ENCODE measurements around the gene LRBA.

LRBA gene

GRCh38 chr4:150325872-150326271 lies 689.2 kb downstream of the LRBA start:
- no peaks in the 10 kb centered on the region for H3K79me1 ChIP-seq (ENCODE audit: low read depth, low read length)
- H2AFZ ChIP-seq (ENCODE audit: low read length): no peak overlapping the region
- no peak overlapping the region for H4K91ac ChIP-seq (ENCODE audit: low read depth, low read length, poor library complexity)
- no peak overlapping the region for H2BK15ac ChIP-seq (ENCODE audit: low read length)
- DNase-seq (ENCODE audit: low spot score): no peak
- no peak overlapping the region for H3K4ac ChIP-seq (ENCODE audit: low read length)
- no peak overlapping the region for H2AK5ac ChIP-seq (ENCODE audit: low read depth, low read length)
- H3K27me3 ChIP-seq (ENCODE audit: control insufficient read depth in 3 of 3, insufficient read depth in 3 of 3, low read depth in 1 of 3, low read length in 3 of 3): no peaks in the 10 kb centered on the region
- peaks cover 4 to 10% of the 10 kb centered on the region in 2 donors for H3K4me1 ChIP-seq (ENCODE audit: control insufficient read depth in 2 of 2, insufficient read depth in 1 of 2, low read depth in 1 of 2, low read length in 2 of 2)
- H2BK12ac ChIP-seq (ENCODE audit: low read length): no peak overlapping the region
- no peak overlapping the region for H3K4me2 ChIP-seq (ENCODE audit: insufficient read depth, low read length, poor library complexity, severe bottlenecking)
- H3K14ac ChIP-seq (ENCODE audit: low read length): no peak overlapping the region
- no peaks in the 10 kb centered on the region for H3K9me3 ChIP-seq (replicated peaks in 1 of 2; ENCODE audit: control insufficient read depth in 2 of 2, insufficient read depth in 1 of 2, low read depth in 1 of 2, low read length in 2 of 2)
- WGBS, 2 donors (ENCODE audit: extremely low coverage in 2 of 2, insufficient read length in 2 of 2, insufficient replicate concordance in 1 of 2): no CpG with 5 or more reads among the region's 2 CpGs
- H3K9ac ChIP-seq (ENCODE audit: low read depth, low read length, poor library complexity): no peak overlapping the region
- no peak overlapping the region for H2BK120ac ChIP-seq (ENCODE audit: low read depth, low read length)
- no peak overlapping the region for H3K18ac ChIP-seq (ENCODE audit: low read length)
- H3K4me3 ChIP-seq (ENCODE audit: low read length in 2 of 2): no peak overlapping the region
- H2BK5ac ChIP-seq (ENCODE audit: low read length): no peak overlapping the region
- H3K36me3 ChIP-seq (replicated peaks in 1 of 2; ENCODE audit: control insufficient read depth in 2 of 2, insufficient read depth in 2 of 2, low read length in 2 of 2): no peaks in the 10 kb centered on the region
- no peak overlapping the region for H3K23ac ChIP-seq (ENCODE audit: low read depth, low read length, poor library complexity)
- no peak overlapping the region for H3K27ac ChIP-seq (replicated peaks; ENCODE audit: low read length)
- H4K8ac ChIP-seq (ENCODE audit: low read depth, low read length): no peak overlapping the region

- Histone ChIP-seq H3K14ac (ENCODE audit: low read length) (no peak overlapping the region), H3K27ac (replicated peaks; ENCODE audit: low read length) (no peak overlapping the region), H3K36me3 (replicated peaks in 1 of 2; ENCODE audit: control insufficient read depth in 2 of 2, insufficient read depth in 2 of 2, low read length in 2 of 2) (no peaks in the 10 kb centered on the region), H3K4me2 (ENCODE audit: insufficient read depth, low read length, poor library complexity, severe bottlenecking) (no peak overlapping the region), H3K4me3 (ENCODE audit: low read length in 2 of 2) (no peak overlapping the region), H2BK12ac (ENCODE audit: low read length) (no peak overlapping the region), H3K4ac (ENCODE audit: low read length) (no peak overlapping the region), H4K8ac (ENCODE audit: low read depth, low read length) (no peak overlapping the region), H3K18ac (ENCODE audit: low read length) (no peak overlapping the region), H2AFZ (ENCODE audit: low read length) (no peak overlapping the region), H2BK120ac (ENCODE audit: low read depth, low read length) (no peak overlapping the region), H3K23ac (ENCODE audit: low read depth, low read length, poor library complexity) (no peak overlapping the region), H2BK15ac (ENCODE audit: low read length) (no peak overlapping the region), H3K4me1 (ENCODE audit: control insufficient read depth in 2 of 2, insufficient read depth in 1 of 2, low read depth in 1 of 2, low read length in 2 of 2) (peaks cover 4 to 8% of the 10 kb centered on the region in 2 donors), H4K91ac (ENCODE audit: low read depth, low read length, poor library complexity) (no peak overlapping the region), H3K79me1 (ENCODE audit: low read depth, low read length) (no peaks in the 10 kb centered on the region), H2BK5ac (ENCODE audit: low read length) (no peak overlapping the region), H3K9ac (ENCODE audit: low read depth, low read length, poor library complexity) (no peak overlapping the region), H3K9me3 (replicated peaks in 1 of 2; ENCODE audit: control insufficient read depth in 2 of 2, insufficient read depth in 1 of 2, low read depth in 1 of 2, low read length in 2 of 2) (no peaks in the 10 kb centered on the region), H2AK5ac (ENCODE audit: low read depth, low read length) (no peak overlapping the region), H3K27me3 (ENCODE audit: control insufficient read depth in 3 of 3, insufficient read depth in 3 of 3, low read depth in 1 of 3, low read length in 3 of 3) (no peaks in the 10 kb centered on the region)
- no peak for DNase-seq (ENCODE audit: low spot score)
- no CpG with 5 or more reads among the region's 7 CpGs for WGBS, 2 donors (ENCODE audit: extremely low coverage in 2 of 2, insufficient read length in 2 of 2, insufficient replicate concordance in 1 of 2)
Observed at GRCh38 chr4:150323406-150324325, 691.4 kb downstream of the LRBA start.

GRCh38 chr4:150322646-150323045 lies 692.4 kb downstream of the LRBA start:
- H3K79me1 ChIP-seq (ENCODE audit: low read depth, low read length): no peaks in the 10 kb centered on the region
- H3K9me3 ChIP-seq (replicated peaks in 1 of 2; ENCODE audit: control insufficient read depth in 2 of 2, insufficient read depth in 1 of 2, low read depth in 1 of 2, low read length in 2 of 2): no peaks in the 10 kb centered on the region
- no peak overlapping the region for H3K4ac ChIP-seq (ENCODE audit: low read length)
- no peaks in the 10 kb centered on the region for H3K36me3 ChIP-seq (replicated peaks in 1 of 2; ENCODE audit: control insufficient read depth in 2 of 2, insufficient read depth in 2 of 2, low read length in 2 of 2)
- no peak overlapping the region for H3K23ac ChIP-seq (ENCODE audit: low read depth, low read length, poor library complexity)
- no peak overlapping the region for H2AK5ac ChIP-seq (ENCODE audit: low read depth, low read length)
- H3K27ac ChIP-seq (replicated peaks; ENCODE audit: low read length): no peak overlapping the region
- no peak overlapping the region for H3K4me3 ChIP-seq (ENCODE audit: low read length in 2 of 2)
- no peak overlapping the region for H3K4me2 ChIP-seq (ENCODE audit: insufficient read depth, low read length, poor library complexity, severe bottlenecking)
- no peak overlapping the region for H2BK12ac ChIP-seq (ENCODE audit: low read length)
- no peak for DNase-seq (ENCODE audit: low spot score)
- H2BK5ac ChIP-seq (ENCODE audit: low read length): no peak overlapping the region
- no peak overlapping the region for H3K9ac ChIP-seq (ENCODE audit: low read depth, low read length, poor library complexity)
- no CpG with 5 or more reads among the region's 4 CpGs for WGBS, 2 donors (ENCODE audit: extremely low coverage in 2 of 2, insufficient read length in 2 of 2, insufficient replicate concordance in 1 of 2)
- no peak overlapping the region for H2BK15ac ChIP-seq (ENCODE audit: low read length)
- no peak overlapping the region for H4K8ac ChIP-seq (ENCODE audit: low read depth, low read length)
- H3K4me1 ChIP-seq (ENCODE audit: control insufficient read depth in 2 of 2, insufficient read depth in 1 of 2, low read depth in 1 of 2, low read length in 2 of 2): peaks cover 4 to 8% of the 10 kb centered on the region in 2 donors
- no peak overlapping the region for H2BK120ac ChIP-seq (ENCODE audit: low read depth, low read length)
- H3K27me3 ChIP-seq (ENCODE audit: control insufficient read depth in 3 of 3, insufficient read depth in 3 of 3, low read depth in 1 of 3, low read length in 3 of 3): no peaks in the 10 kb centered on the region
- H2AFZ ChIP-seq (ENCODE audit: low read length): no peak overlapping the region
- no peak overlapping the region for H4K91ac ChIP-seq (ENCODE audit: low read depth, low read length, poor library complexity)
- no peak overlapping the region for H3K18ac ChIP-seq (ENCODE audit: low read length)
- H3K14ac ChIP-seq (ENCODE audit: low read length): no peak overlapping the region

- Histone ChIP-seq H3K4me2 (ENCODE audit: insufficient read depth, low read length, poor library complexity, severe bottlenecking) (no peak overlapping the region), H3K27me3 (ENCODE audit: control insufficient read depth in 3 of 3, insufficient read depth in 3 of 3, low read depth in 1 of 3, low read length in 3 of 3) (no peaks in the 10 kb centered on the region), H2AK5ac (ENCODE audit: low read depth, low read length) (no peak overlapping the region), H2BK12ac (ENCODE audit: low read length) (no peak overlapping the region), H4K91ac (ENCODE audit: low read depth, low read length, poor library complexity) (no peak overlapping the region), H3K4me3 (ENCODE audit: low read length in 2 of 2) (no peak overlapping the region), H2BK120ac (ENCODE audit: low read depth, low read length) (no peak overlapping the region), H3K4ac (ENCODE audit: low read length) (no peak overlapping the region), H3K14ac (ENCODE audit: low read length) (no peak overlapping the region), H3K4me1 (ENCODE audit: control insufficient read depth in 2 of 2, insufficient read depth in 1 of 2, low read depth in 1 of 2, low read length in 2 of 2) (peaks cover 4 to 8% of the 10 kb centered on the region in 2 donors), H3K23ac (ENCODE audit: low read depth, low read length, poor library complexity) (no peak overlapping the region), H3K9me3 (replicated peaks in 1 of 2; ENCODE audit: control insufficient read depth in 2 of 2, insufficient read depth in 1 of 2, low read depth in 1 of 2, low read length in 2 of 2) (no peaks in the 10 kb centered on the region), H3K27ac (replicated peaks; ENCODE audit: low read length) (no peak overlapping the region), H4K8ac (ENCODE audit: low read depth, low read length) (no peak overlapping the region), H2AFZ (ENCODE audit: low read length) (no peak overlapping the region), H3K79me1 (ENCODE audit: low read depth, low read length) (no peaks in the 10 kb centered on the region), H3K18ac (ENCODE audit: low read length) (no peak overlapping the region), H2BK15ac (ENCODE audit: low read length) (no peak overlapping the region), H3K9ac (ENCODE audit: low read depth, low read length, poor library complexity) (no peak overlapping the region), H3K36me3 (replicated peaks in 1 of 2; ENCODE audit: control insufficient read depth in 2 of 2, insufficient read depth in 2 of 2, low read length in 2 of 2) (no peaks in the 10 kb centered on the region), H2BK5ac (ENCODE audit: low read length) (no peak overlapping the region)
- DNase-seq (ENCODE audit: low spot score): no peak
- no CpG with 5 or more reads among the region's 3 CpGs for WGBS, 2 donors (ENCODE audit: extremely low coverage in 2 of 2, insufficient read length in 2 of 2, insufficient replicate concordance in 1 of 2)
Observed at GRCh38 chr4:150321113-150321512, 694.0 kb downstream of the LRBA start.
